ENCODE measurements around the gene PICK1. TPM values are rescaled to one million over a fixed set of nuclear protein-coding genes. Genes with fewer than 3 reads are reported as not detected.

PICK1 gene
- total RNA-seq, 4 donors from 2014 or later, result 52.2 to 81.4 (median 57.5) TPM

GRCh38 chr22:38069372-38070249 lies 12.4 kb downstream of the PICK1 start:
- 65 to 79% methylated on average over 16 of the region's 21 CpGs for WGBS, 2 donors
- Histone ChIP-seq H3K27ac (peak overlapping the region; percentile 26 to 53 (median 49)), H3K27me3 (no peaks in the 10 kb centered on the region), H3K4me3 (replicated peaks in 1 of 3) (no peak overlapping the region), H3K4me1 (no peaks in the 10 kb centered on the region), H3K9me3 (no peaks in the 10 kb centered on the region), H3K36me3 (peaks cover 76% of the 10 kb centered on the region in 2 donors)
- TF ChIP-seq CTCF (IDR thresholded peaks at IDR 0.05), result peak in 1 of 6 experiments; percentile 30
- no peak for TF ChIP-seq POLR2A (IDR thresholded peaks at IDR 0.05)
- intact Hi-C loops (cut with DNase I), result no loop called here
- peak in 1 of 2 donors; percentile 13 for DNase-seq

- Histone ChIP-seq H3K27ac (peak overlapping the region in 2 of 3 donors; percentile 18 to 53), H3K4me1 (no peaks in the 10 kb centered on the region), H3K36me3 (peaks cover 75 to 76% of the 10 kb centered on the region in 2 donors), H3K9me3 (no peaks in the 10 kb centered on the region), H3K4me3 (replicated peaks in 1 of 3) (no peak overlapping the region), H3K27me3 (no peaks in the 10 kb centered on the region)
- 90 to 95% methylated on average over 11 of the region's 11 CpGs for WGBS, 2 donors
- TF ChIP-seq POLR2A (IDR thresholded peaks at IDR 0.05) (no peak), CTCF (IDR thresholded peaks at IDR 0.05) (no peak)
- DNase-seq, result no peak
- intact Hi-C loops (cut with DNase I), result no loop called here
Measured at GRCh38 chr22:38070250-38070921, 13.2 kb downstream of the PICK1 start.

GRCh38 chr22:38071421-38072321 lies 14.5 kb downstream of the PICK1 start:
- no peaks in the 10 kb centered on the region for H3K9me3 ChIP-seq
- WGBS, 2 donors, result 93 to 97% methylated on average over 13 to 20 of the region's 22 CpGs
- H3K4me3 ChIP-seq (replicated peaks in 1 of 3), result no peak overlapping the region
- no peak for DNase-seq
- H3K27me3 ChIP-seq, result no peaks in the 10 kb centered on the region
- no peak overlapping the region for H3K27ac ChIP-seq
- H3K36me3 ChIP-seq, result peaks cover 63 to 65% of the 10 kb centered on the region in 2 donors
- TF ChIP-seq POLR2A (IDR thresholded peaks at IDR 0.05) (no peak), CTCF (IDR thresholded peaks at IDR 0.05) (no peak)
- intact Hi-C loops (cut with DNase I), result no loop called here
- H3K4me1 ChIP-seq, result no peaks in the 10 kb centered on the region

GRCh38 chr22:38072322-38073149 lies 15.3 kb downstream of the PICK1 start:
- no peaks in the 10 kb centered on the region for H3K27me3 ChIP-seq
- DNase-seq, result no peak
- WGBS, 2 donors, result 95 to 96% methylated on average over 24 to 25 of the region's 25 CpGs
- intact Hi-C loops (cut with DNase I), result no loop called here
- TF ChIP-seq POLR2A (IDR thresholded peaks at IDR 0.05) (no peak), CTCF (IDR thresholded peaks at IDR 0.05) (no peak)
- no peaks in the 10 kb centered on the region for H3K9me3 ChIP-seq
- no peak overlapping the region for H3K27ac ChIP-seq
- H3K4me1 ChIP-seq, result no peaks in the 10 kb centered on the region
- H3K36me3 ChIP-seq, result peaks cover 62% of the 10 kb centered on the region in 2 donors
- H3K4me3 ChIP-seq (replicated peaks in 1 of 3), result no peak overlapping the region

All from thyroid gland (tissue), 4 donors.